HG02763 (cell line): ENCODE data around the gene EPB41.
"Not testable (repeated sequence)": the region's sequence is repeated elsewhere in the genome, so short reads cannot be mapped to it uniquely, and the experiment has no call there.

ENCODE experiments used
- ATAC-seq: cut with Tn5 transposase; IDR thresholded peaks from one replicate; pipeline ENCODE4 v1.9.1; 2021; ENCODE audit warnings: mild to moderate bottlenecking, moderate library complexity; ENCODE audit not compliant: unreplicated experiment

The EPB41 gene

GRCh38 chr1:29124366-29125236 is 210.2 kb downstream of the EPB41 start:
- no peak for ATAC-seq

- no peak for ATAC-seq
Observed at GRCh38 chr1:29125237-29125641, 210.9 kb downstream of the EPB41 start.

- ATAC-seq: no peak
Observed at GRCh38 chr1:29125788-29126187, 211.4 kb downstream of the EPB41 start.

GRCh38 chr1:29126198-29126597 is 211.8 kb downstream of the EPB41 start:
- no peak for ATAC-seq

- no peak for ATAC-seq
Observed at GRCh38 chr1:29128739-29129138, 214.4 kb downstream of the EPB41 start.

- ATAC-seq: no peak
Observed at GRCh38 chr1:29129916-29130315, 215.5 kb downstream of the EPB41 start.

GRCh38 chr1:29131056-29131455 is 216.7 kb downstream of the EPB41 start:
- not testable (repeated sequence) for ATAC-seq

GRCh38 chr1:29133861-29134694 is 219.7 kb downstream of the EPB41 start:
- no peak for ATAC-seq

- no peak for ATAC-seq
Observed at GRCh38 chr1:29134695-29135028, 220.3 kb downstream of the EPB41 start.

GRCh38 chr1:29136391-29136915 is 222.1 kb downstream of the EPB41 start:
- ATAC-seq: no peak

GRCh38 chr1:29142714-29143113 is 228.3 kb downstream of the EPB41 start:
- no peak for ATAC-seq

GRCh38 chr1:29144178-29144577 is 229.8 kb downstream of the EPB41 start:
- no peak for ATAC-seq

GRCh38 chr1:29145739-29146437 is 231.5 kb downstream of the EPB41 start:
- ATAC-seq: no peak

- no peak for ATAC-seq
Observed at GRCh38 chr1:29148656-29149491, 234.5 kb downstream of the EPB41 start.

GRCh38 chr1:29150346-29150745 is 236.0 kb downstream of the EPB41 start:
- ATAC-seq: not testable (repeated sequence)

GRCh38 chr1:29152046-29152805 is 237.9 kb downstream of the EPB41 start:
- ATAC-seq: no peak

- no peak for ATAC-seq
Observed at GRCh38 chr1:29156543-29157268, 242.3 kb downstream of the EPB41 start.

GRCh38 chr1:29157269-29157601 is 242.9 kb downstream of the EPB41 start:
- ATAC-seq: no peak

GRCh38 chr1:29159773-29160172 is 245.4 kb downstream of the EPB41 start:
- ATAC-seq: no peak
